ENCODE measurements around the gene SPNS2.

The SPNS2 gene

GRCh38 chr17:4514779-4515178, 16.1 kb downstream of the SPNS2 start:
- in situ Hi-C loops (cut with MboI; ENCODE audit: low pct_unique_long_range_greater_than_20kb, low sequenced_read_pairs) = no loop called here
- no peak for DNase-seq

- in situ Hi-C loops (cut with MboI; ENCODE audit: low pct_unique_long_range_greater_than_20kb, low sequenced_read_pairs) = no loop called here
Measured at GRCh38 chr17:4515501-4515900, 16.8 kb downstream of the SPNS2 start.

GRCh38 chr17:4516735-4517134, 18.1 kb downstream of the SPNS2 start:
- in situ Hi-C loops (cut with MboI; ENCODE audit: low pct_unique_long_range_greater_than_20kb, low sequenced_read_pairs) = no loop called here

More at GRCh38 chr17:4515501-4515900, 16.8 kb downstream of the SPNS2 start:
- no peak for DNase-seq

GRCh38 chr17:4518901-4519300, 20.2 kb downstream of the SPNS2 start:
- in situ Hi-C loops (cut with MboI; ENCODE audit: low pct_unique_long_range_greater_than_20kb, low sequenced_read_pairs) = no loop called here
- no peak for DNase-seq

More at GRCh38 chr17:4516735-4517134, 18.1 kb downstream of the SPNS2 start:
- no peak for DNase-seq

- DNase-seq = no peak
- in situ Hi-C loops (cut with MboI; ENCODE audit: low pct_unique_long_range_greater_than_20kb, low sequenced_read_pairs) = no loop called here
Measured at GRCh38 chr17:4519361-4519788, 20.7 kb downstream of the SPNS2 start.

- in situ Hi-C loops (cut with MboI; ENCODE audit: low pct_unique_long_range_greater_than_20kb, low sequenced_read_pairs) = no loop called here
- DNase-seq = no peak
Measured at GRCh38 chr17:4520060-4520893, 21.6 kb downstream of the SPNS2 start.

GRCh38 chr17:4520894-4521600, 22.4 kb downstream of the SPNS2 start:
- in situ Hi-C loops (cut with MboI; ENCODE audit: low pct_unique_long_range_greater_than_20kb, low sequenced_read_pairs) = no loop called here
- no peak for DNase-seq

- in situ Hi-C loops (cut with MboI; ENCODE audit: low pct_unique_long_range_greater_than_20kb, low sequenced_read_pairs) = no loop called here
- DNase-seq = no peak
Measured at GRCh38 chr17:4522661-4523060, 24.0 kb downstream of the SPNS2 start.

- DNase-seq = no peak
- in situ Hi-C loops (cut with MboI; ENCODE audit: low pct_unique_long_range_greater_than_20kb, low sequenced_read_pairs) = no loop called here
Measured at GRCh38 chr17:4523946-4524345, 25.3 kb downstream of the SPNS2 start.

- in situ Hi-C loops (cut with MboI; ENCODE audit: low pct_unique_long_range_greater_than_20kb, low sequenced_read_pairs) = no loop called here
- DNase-seq = no peak
Measured at GRCh38 chr17:4525691-4526397, 27.2 kb downstream of the SPNS2 start.

GRCh38 chr17:4527134-4527533, 28.5 kb downstream of the SPNS2 start:
- DNase-seq = no peak
- in situ Hi-C loops (cut with MboI; ENCODE audit: low pct_unique_long_range_greater_than_20kb, low sequenced_read_pairs) = no loop called here

- DNase-seq = no peak
- in situ Hi-C loops (cut with MboI; ENCODE audit: low pct_unique_long_range_greater_than_20kb, low sequenced_read_pairs) = no loop called here
Measured at GRCh38 chr17:4527566-4528125, 29.0 kb downstream of the SPNS2 start.

GRCh38 chr17:4529533-4530152, 31.0 kb downstream of the SPNS2 start:
- in situ Hi-C loops (cut with MboI; ENCODE audit: low pct_unique_long_range_greater_than_20kb, low sequenced_read_pairs) = no loop called here

GRCh38 chr17:4530799-4531730, 32.4 kb downstream of the SPNS2 start:
- in situ Hi-C loops (cut with MboI; ENCODE audit: low pct_unique_long_range_greater_than_20kb, low sequenced_read_pairs) = no loop called here
- no peak for DNase-seq

More at GRCh38 chr17:4529533-4530152, 31.0 kb downstream of the SPNS2 start:
- no peak for DNase-seq

- in situ Hi-C loops (cut with MboI; ENCODE audit: low pct_unique_long_range_greater_than_20kb, low sequenced_read_pairs) = no loop called here
- DNase-seq = no peak
Measured at GRCh38 chr17:4531988-4532736, 33.5 kb downstream of the SPNS2 start.

- in situ Hi-C loops (cut with MboI; ENCODE audit: low pct_unique_long_range_greater_than_20kb, low sequenced_read_pairs) = no loop called here
- DNase-seq = no peak
Measured at GRCh38 chr17:4532860-4533522, 34.3 kb downstream of the SPNS2 start.

All from KBM-7 (cell line).